ENCODE measurements around the gene ALX4. TPM values are rescaled to one million over a fixed set of nuclear protein-coding genes. Genes with fewer than 3 reads are reported as not detected.

Gene ALX4
- total RNA-seq, 1 experiment from 2014 or later: not detected

DNA sequence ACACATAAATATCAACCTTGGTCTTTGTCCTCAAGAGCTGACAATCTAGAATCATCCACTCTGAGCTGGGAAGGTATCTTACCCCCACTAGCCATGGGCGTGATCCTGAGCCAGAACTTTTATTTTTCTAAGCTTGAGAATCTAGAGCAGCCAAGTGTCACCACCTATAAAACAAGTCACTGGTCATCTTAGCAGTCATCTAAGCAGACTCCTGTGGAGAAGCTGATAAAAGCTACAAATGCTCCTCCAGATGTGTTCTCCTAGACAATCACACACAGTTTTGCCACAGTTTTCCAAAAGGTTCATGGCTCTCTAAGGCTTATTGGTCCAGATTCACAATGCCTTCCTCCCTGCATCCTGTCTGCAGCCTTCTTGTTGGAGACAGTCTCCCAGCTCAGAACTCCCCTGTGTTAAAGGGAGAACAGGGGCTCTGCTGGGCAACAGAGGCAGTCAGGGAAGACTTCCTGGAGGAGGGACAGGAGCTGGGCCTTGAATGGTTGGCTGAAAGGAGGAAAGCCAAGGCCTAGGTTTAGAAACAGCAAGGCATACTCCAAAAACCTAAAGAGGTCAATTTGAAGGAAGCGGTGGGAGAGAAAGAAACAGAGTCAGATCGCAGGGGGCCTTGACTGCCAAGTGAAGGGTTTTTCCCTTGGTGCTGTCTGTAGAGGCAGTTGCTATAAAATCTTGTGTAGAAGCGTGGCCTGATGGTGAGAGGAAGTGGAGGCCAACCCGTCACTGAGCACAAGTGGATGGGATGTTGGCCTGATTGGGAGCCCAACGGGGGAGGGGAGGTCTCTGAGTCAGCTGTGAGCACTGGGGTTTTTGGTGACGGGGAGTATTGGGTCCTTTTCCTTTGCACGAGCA lies 42.0 kb downstream of the ALX4 start:
- no peak for DNase-seq (ENCODE audit: low spot score)

GRCh38 chr11:44267006-44267749 lies 42.8 kb downstream of the ALX4 start:
- DNase-seq (ENCODE audit: low spot score): no peak

DNA sequence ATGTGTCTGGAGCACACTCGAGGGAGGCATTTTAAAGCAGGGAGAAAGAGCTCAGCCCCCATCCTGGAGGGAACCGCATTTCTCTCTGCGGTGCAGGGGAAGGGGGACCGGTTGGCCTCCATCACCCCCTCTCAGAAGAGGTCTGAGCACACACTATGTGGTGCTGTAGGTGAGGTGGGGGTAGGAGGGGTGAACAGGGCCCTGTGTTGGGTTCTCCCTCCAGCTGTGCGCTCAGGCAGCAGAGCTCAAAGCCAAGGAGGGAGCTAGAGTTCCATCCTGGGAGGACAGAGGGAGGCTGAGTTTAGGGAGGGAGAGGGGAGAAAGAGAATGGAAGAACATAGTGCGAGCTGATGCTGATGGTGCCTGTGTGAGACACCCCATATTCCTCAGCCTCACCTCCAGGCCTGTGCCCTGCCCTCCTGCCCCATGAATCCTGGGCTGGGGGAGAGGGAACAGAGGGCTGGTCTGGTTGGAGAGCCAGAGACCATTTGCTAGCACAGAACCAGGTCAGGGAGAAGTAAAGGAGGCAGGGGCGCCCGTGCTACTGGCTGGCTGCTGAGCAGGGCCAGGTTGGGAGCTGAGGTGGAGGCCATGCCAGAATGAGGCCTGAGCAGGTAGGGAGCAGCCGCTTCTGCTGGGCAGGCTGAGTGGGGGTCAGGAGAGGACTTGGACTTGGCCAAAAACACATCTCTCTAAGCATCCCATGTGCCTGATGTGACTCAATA lies 43.7 kb downstream of the ALX4 start:
- DNase-seq (ENCODE audit: low spot score): no peak

DNA sequence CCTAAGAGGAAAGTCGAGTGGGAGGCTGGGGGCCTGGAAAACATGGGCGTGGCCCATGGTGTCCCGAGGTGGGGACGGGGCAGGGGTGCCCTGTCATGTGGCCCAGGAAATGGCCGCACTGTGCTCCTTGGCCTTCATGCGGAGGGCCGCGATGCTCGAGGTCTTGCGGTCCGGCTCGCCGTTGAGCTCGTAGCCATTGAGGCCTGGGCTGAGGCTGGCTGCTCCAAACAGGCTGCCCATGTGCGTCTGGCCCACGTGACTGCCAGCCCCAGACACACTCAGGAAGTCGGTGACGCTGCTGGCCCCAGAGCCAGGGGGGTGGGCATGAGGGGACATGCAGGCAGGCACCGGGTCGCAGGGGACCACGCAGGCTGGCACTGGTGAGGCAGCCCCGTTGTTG lies 45.2 kb downstream of the ALX4 start:
- no peak for DNase-seq (ENCODE audit: low spot score)

- DNase-seq (ENCODE audit: low spot score): no peak
Observed at GRCh38 chr11:44264438-44264749, 45.5 kb downstream of the ALX4 start.

GRCh38 chr11:44263738-44264437 lies 46.1 kb downstream of the ALX4 start:
- no peak for DNase-seq (ENCODE audit: low spot score)

- DNase-seq (ENCODE audit: low spot score): no peak
Observed at GRCh38 chr11:44261800-44262591, 47.9 kb downstream of the ALX4 start.

GRCh38 chr11:44260081-44260480 lies 49.9 kb downstream of the ALX4 start:
- no peak for DNase-seq (ENCODE audit: low spot score)

- no peak for DNase-seq (ENCODE audit: low spot score)
Observed at GRCh38 chr11:44258839-44259420, 51.0 kb downstream of the ALX4 start.

DNA sequence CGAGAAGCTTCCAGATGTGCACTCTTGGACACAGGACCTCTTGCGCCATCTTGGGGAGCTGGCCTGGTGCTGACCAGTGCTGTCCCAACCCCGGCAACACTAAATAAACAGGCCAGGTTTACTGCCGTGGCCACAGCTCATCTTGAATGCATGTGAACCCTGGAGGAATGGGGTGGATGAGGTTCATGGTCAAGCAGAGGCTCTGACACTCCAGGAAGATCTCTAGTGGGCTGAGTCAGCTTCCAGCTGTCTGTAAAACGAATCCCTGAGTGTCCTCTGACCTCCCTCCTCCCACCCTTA lies 51.8 kb downstream of the ALX4 start:
- peak; percentile 4 for DNase-seq (ENCODE audit: low spot score)

DNA sequence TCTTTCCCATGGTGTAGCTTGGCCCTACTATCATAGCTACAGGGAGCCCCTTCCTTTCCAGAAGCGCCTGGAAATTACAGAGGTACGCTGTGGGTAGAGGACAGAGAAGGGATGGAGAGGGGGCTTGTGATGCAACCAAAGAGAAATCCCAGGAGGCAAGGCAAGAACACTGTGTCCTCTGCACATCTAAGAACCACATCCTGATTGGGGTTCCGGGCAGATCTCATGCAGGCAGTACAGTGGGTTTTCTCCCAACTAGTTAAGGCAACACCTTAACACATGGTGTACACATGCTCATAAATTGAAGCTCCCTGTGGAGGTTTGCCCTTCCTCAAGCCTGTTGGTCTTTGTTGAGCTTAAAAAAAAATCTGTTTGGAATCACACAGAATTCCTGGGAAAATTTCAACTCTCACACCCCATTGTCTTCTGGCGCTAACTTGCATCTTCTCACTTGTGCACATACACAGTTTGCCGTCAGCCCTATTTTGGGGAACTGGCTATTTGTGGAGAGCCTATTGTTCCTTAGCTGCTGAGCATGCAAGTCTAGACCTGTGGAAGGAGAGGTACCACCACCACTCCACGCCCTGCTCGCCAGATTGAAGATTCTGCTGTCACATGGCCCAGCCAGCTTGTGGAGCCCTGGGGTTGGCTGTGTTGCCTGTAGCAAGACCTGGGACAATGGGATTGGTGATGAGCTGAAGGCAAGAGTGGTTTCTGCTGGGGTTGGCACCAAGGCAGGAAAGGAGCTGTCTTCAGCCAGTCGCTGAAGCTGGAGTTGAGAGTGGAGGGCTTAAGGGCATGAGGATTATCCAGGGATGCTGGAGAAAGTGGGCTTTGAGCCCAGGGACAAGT lies 52.4 kb downstream of the ALX4 start:
- DNase-seq (ENCODE audit: low spot score): no peak

- DNase-seq (ENCODE audit: low spot score): no peak
Observed at GRCh38 chr11:44256673-44257291, 53.2 kb downstream of the ALX4 start.

DNA sequence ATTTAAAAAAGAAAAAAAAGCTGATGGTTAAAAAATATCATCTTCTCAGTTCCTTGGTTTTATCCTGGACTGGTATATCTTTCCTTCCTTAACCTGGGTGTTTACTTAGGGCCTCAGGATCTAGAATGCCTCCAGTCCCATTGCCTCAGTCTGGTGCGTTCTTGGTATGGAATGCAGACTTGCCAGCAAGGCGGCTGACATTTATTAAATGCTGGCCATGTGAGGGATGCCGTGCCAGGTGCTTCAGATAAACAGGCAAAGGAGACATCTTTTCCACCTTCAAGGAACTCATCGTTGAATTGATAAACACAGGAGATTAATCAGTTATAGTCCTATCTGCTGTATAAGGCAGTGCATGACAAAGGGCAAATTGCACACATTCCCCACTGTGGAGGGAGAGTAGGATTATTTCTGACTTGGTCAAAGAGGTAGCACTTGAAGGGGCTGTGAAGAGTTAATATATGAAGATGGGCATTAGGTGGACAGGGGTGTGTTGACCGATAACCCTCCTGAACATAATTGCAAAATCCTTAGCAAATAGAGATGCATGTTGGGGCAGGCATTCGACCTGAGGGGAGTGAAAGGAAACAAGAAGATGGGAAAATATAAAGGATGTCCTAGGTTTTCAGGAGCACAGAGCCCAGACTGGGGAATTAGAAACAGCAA lies 54.4 kb downstream of the ALX4 start:
- no peak for DNase-seq (ENCODE audit: low spot score)

DNA sequence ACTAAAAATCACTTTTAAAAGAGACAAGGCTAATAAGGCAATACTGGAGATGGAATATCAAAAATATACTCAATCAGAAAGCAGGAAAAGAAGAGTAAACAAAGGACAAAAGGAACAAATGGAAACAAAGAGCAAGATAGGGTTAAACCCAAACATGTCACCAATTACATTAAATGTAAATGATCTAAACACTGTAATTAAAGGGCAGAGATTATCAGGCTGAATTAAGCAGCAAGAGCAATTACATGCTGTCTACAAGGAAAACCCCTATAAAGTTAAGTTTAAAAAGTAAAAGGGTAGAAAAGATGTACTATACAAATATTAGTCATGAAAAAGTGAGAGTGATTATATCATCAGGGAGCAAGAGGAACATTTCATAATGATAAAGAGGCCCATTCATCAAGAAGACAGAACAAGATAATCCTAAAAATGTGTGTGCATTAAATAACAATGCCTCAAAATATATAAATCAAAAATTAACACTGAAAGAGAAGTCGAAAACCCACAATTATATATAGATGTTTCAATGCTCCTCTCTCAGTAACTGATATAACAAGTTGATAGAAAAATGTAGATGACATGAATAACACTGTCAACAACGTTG lies 56.8 kb downstream of the ALX4 start:
- no peak for DNase-seq (ENCODE audit: low spot score)

- DNase-seq (ENCODE audit: low spot score): no peak
Observed at GRCh38 chr11:44250421-44250820, 59.5 kb downstream of the ALX4 start.

DNA sequence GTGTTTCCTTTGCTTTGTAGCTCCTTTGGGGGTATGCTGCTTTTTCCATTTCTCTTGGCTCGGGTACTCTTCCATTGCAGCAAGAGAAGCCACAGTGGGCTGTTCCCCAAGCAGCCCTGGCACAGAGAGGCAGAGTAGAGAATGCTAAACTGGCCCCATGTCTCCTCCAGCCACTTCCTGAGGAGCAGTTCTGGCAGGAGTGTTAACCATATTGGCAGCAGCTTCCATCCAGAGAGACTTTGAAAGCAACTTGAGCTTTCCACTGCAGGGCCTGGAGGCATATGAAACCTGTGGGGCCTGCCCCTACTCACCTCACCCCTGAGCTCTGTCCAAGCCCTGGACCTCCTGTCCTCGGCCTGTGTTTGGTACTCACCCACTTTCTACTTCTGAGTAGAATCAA lies 61.8 kb downstream of the ALX4 start:
- DNase-seq (ENCODE audit: low spot score): no peak

DNA sequence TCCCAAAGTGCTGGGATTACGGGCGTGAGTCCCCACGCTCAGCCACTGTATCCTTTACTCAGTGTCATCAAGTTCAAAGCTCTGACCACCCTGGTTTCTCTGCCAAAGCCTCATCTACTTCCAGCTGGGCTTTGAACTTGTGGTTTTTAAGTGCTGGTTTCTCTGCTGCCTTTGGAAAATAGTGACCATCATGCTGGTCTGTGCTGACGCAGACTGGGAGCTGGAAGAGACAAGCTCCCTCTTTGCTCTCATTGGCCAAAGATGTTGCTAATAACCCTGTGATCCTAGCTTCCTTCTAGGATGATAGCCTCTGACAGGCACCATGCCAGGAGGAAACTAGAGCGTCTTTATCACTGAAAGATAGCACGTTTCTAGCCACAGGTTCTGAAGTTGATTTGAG lies 62.4 kb downstream of the ALX4 start:
- no peak for DNase-seq (ENCODE audit: low spot score)

DNA sequence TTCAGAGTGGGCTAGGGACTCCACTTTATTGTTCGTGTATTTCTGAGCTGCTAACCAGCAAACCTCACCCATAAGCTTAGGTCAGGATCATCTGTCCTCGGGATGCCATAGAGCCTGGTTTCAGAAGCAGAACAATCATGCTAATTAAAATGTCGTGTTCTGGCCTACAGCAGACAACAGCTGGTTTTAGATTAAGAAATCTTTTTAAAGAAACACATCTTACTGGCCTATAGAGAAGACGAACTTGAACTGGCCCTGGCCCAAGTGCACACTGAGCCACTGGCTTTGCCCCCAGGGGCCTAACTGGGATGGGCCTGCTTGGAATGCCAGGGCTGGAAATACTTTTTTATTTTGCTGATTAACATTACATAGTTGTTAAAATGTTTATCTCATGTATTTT lies 63.2 kb downstream of the ALX4 start:
- DNase-seq (ENCODE audit: low spot score): no peak
